Activated T-helper 1 cell treated with anti-CD3 and anti-CD28 coated beads, Interleukin-12 subunit alpha, Interleukin-12 subunit beta, Interleukin-2, Interleukin-4 antibody, amounts not matched to agents 30 ng/mL and 10 ng/mL and 1 ng/mL, durations not matched to agents 14 hours and 24 hours and 36 hours (primary cell): ENCODE measurements around the gene SUMF1. TPM values are rescaled to one million over a fixed set of nuclear protein-coding genes. Genes with fewer than 3 reads are reported as not detected.

ENCODE experiments used
- DNase-seq: peaks from one replicate; pipeline ENCODE4 v3.0.0; 2021; ENCODE audit warnings: low spot score
- H3K27ac Mint-ChIP-seq: one replicate; pipeline ENCODE4 v1.8.0; 2021; ENCODE audit warnings: mild to moderate bottlenecking, mixed read lengths
- H3K27me3 Mint-ChIP-seq: one replicate; pipeline ENCODE4 v1.8.0; 2022; ENCODE audit warnings: mild to moderate bottlenecking, moderate library complexity, mixed read lengths; ENCODE audit not compliant: insufficient read depth
- H3K36me3 Mint-ChIP-seq: one replicate; pipeline ENCODE4 v1.8.0; 2021; ENCODE audit warnings: low read depth, mixed read lengths
- H3K4me1 Mint-ChIP-seq: one replicate; pipeline ENCODE4 v1.8.0; 2021; ENCODE audit warnings: low read depth, mixed read lengths
- H3K4me3 Mint-ChIP-seq: one replicate; pipeline ENCODE4 v1.8.0; 2021; ENCODE audit warnings: mild to moderate bottlenecking, moderate library complexity, mixed read lengths
- H3K9me3 Mint-ChIP-seq: one replicate; pipeline ENCODE4 v1.8.0; 2021; ENCODE audit warnings: mixed read lengths
- intact Hi-C: fragments of 100-400 bp; cut with micrococcal nuclease; formaldehyde crosslinking; loops from one replicate; pipeline ENCODE4 v1.15.1; 2024
- total RNA-seq: library from RNA; stranded (reverse); gene quantifications from 2 replicates; pipeline ENCODE4 v1.2.3, GENCODE V29; 2022

Gene SUMF1
- total RNA-seq, 1 donor from 2014 or later: 6.1 TPM

GRCh38 chr3:4432259-4432658, 34.8 kb downstream of the SUMF1 start:
- no peak overlapping the region for H3K4me3 Mint-ChIP-seq
- no peaks in the 10 kb centered on the region for H3K27me3 Mint-ChIP-seq
- intact Hi-C loops: no loop called here
- peaks cover 2% of the 10 kb centered on the region for H3K4me1 Mint-ChIP-seq
- no peak overlapping the region for H3K27ac Mint-ChIP-seq
- DNase-seq: no peak
- H3K9me3 Mint-ChIP-seq: peaks cover 8% of the 10 kb centered on the region
- H3K36me3 Mint-ChIP-seq: peaks cover 13% of the 10 kb centered on the region

GRCh38 chr3:4429648-4430350, 37.3 kb downstream of the SUMF1 start:
- peaks cover 23% of the 10 kb centered on the region for H3K4me1 Mint-ChIP-seq
- no peak for DNase-seq

GRCh38 chr3:4426782-4427344, 40.2 kb downstream of the SUMF1 start:
- H3K27ac Mint-ChIP-seq: no peak overlapping the region
- H3K4me1 Mint-ChIP-seq: peaks cover 25% of the 10 kb centered on the region
- H3K27me3 Mint-ChIP-seq: no peaks in the 10 kb centered on the region
- peaks cover 16% of the 10 kb centered on the region for H3K36me3 Mint-ChIP-seq
- peaks cover 12% of the 10 kb centered on the region for H3K9me3 Mint-ChIP-seq
- no peak overlapping the region for H3K4me3 Mint-ChIP-seq
- intact Hi-C loops: loop anchor here (1.0 to 10.0 kb wide), 2 partner anchors 40 to 578 kb away; no protein-coding TSS in a partner anchor
- no peak for DNase-seq

More at GRCh38 chr3:4429648-4430350, 37.3 kb downstream of the SUMF1 start:
- no peaks in the 10 kb centered on the region for H3K27me3 Mint-ChIP-seq
- H3K4me3 Mint-ChIP-seq: no peak overlapping the region
- peaks cover 12% of the 10 kb centered on the region for H3K9me3 Mint-ChIP-seq
- no peak overlapping the region for H3K27ac Mint-ChIP-seq
- H3K36me3 Mint-ChIP-seq: peaks cover 19% of the 10 kb centered on the region
- intact Hi-C loops: loop anchor here (10.0 kb wide), 1 partner anchor 575 kb away; no protein-coding TSS in a partner anchor

GRCh38 chr3:4426261-4426781, 40.7 kb downstream of the SUMF1 start:
- Mint-ChIP-seq H3K4me3 (no peak overlapping the region), H3K27ac (peak overlapping the region; percentile 72), H3K36me3 (peaks cover 10% of the 10 kb centered on the region), H3K4me1 (peaks cover 30% of the 10 kb centered on the region), H3K27me3 (no peaks in the 10 kb centered on the region), H3K9me3 (peaks cover 7% of the 10 kb centered on the region)
- intact Hi-C loops: loop anchor here (1.0 to 10.0 kb wide), 2 partner anchors 39 to 578 kb away; no protein-coding TSS in a partner anchor
- no peak for DNase-seq

- H3K36me3 Mint-ChIP-seq: peaks cover 11% of the 10 kb centered on the region
- H3K4me3 Mint-ChIP-seq: no peak overlapping the region
- intact Hi-C loops: loop anchor here (1.0 to 10.0 kb wide), 2 partner anchors 38 to 579 kb away; no protein-coding TSS in a partner anchor
- DNase-seq: no peak
- H3K4me1 Mint-ChIP-seq: peaks cover 36% of the 10 kb centered on the region
- peak overlapping the region; percentile 72 for H3K27ac Mint-ChIP-seq
- H3K9me3 Mint-ChIP-seq: peaks cover 4% of the 10 kb centered on the region
- no peaks in the 10 kb centered on the region for H3K27me3 Mint-ChIP-seq
Measured at GRCh38 chr3:4425707-4426106, 41.4 kb downstream of the SUMF1 start.

GRCh38 chr3:4425055-4425454, 42.0 kb downstream of the SUMF1 start:
- Mint-ChIP-seq H3K4me3 (no peak overlapping the region), H3K36me3 (peaks cover 8% of the 10 kb centered on the region), H3K27ac (no peak overlapping the region), H3K27me3 (no peaks in the 10 kb centered on the region), H3K9me3 (peaks cover 4% of the 10 kb centered on the region), H3K4me1 (peaks cover 39% of the 10 kb centered on the region)
- intact Hi-C loops: loop anchor here (10.0 kb wide), 1 partner anchor 580 kb away; no protein-coding TSS in a partner anchor
- no peak for DNase-seq

DNA sequence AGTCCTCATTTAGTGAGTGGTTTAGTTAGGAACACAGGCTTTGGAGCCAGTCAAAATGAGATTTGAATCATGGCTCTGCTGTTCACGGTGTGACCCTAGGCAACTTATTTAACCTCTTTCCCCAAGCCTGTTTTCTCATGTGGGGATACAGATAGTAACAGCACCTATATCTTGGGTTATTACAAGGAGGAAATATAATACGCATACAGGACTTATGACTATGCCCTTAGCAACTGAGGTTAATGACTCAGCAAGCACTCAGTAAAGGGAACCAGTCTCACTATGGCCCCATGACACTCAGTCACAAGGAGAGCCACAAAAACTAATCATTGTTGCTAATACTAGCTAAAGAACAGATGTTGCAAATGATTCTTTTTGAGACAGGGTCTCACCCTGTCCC, 45.9 kb downstream of the SUMF1 start:
- peak overlapping the region; percentile 25 for H3K4me3 Mint-ChIP-seq
- H3K36me3 Mint-ChIP-seq: peaks cover 10% of the 10 kb centered on the region
- intact Hi-C loops: loop anchor here (1.0 to 10.0 kb wide), 7 partner anchors 12 to 776 kb away; partner anchors contain the start of genes ITPR1 and SUMF1
- DNase-seq: no peak
- peaks cover 4% of the 10 kb centered on the region for H3K9me3 Mint-ChIP-seq
- peak overlapping the region; percentile 57 for H3K27ac Mint-ChIP-seq
- H3K4me1 Mint-ChIP-seq: peaks cover 25% of the 10 kb centered on the region
- no peaks in the 10 kb centered on the region for H3K27me3 Mint-ChIP-seq

- Mint-ChIP-seq H3K4me3 (no peak overlapping the region), H3K27ac (no peak overlapping the region), H3K36me3 (peaks cover 4% of the 10 kb centered on the region), H3K27me3 (no peaks in the 10 kb centered on the region), H3K9me3 (no peaks in the 10 kb centered on the region), H3K4me1 (peaks cover 16% of the 10 kb centered on the region)
- intact Hi-C loops: loop anchor here (10.0 kb wide), 1 partner anchor 585 kb away; no protein-coding TSS in a partner anchor
- no peak for DNase-seq
Measured at GRCh38 chr3:4419920-4420319, 47.1 kb downstream of the SUMF1 start.

GRCh38 chr3:4419386-4419785, 47.7 kb downstream of the SUMF1 start:
- Mint-ChIP-seq H3K27me3 (no peaks in the 10 kb centered on the region), H3K4me1 (peaks cover 16% of the 10 kb centered on the region), H3K9me3 (no peaks in the 10 kb centered on the region)

GRCh38 chr3:4418156-4418555, 48.9 kb downstream of the SUMF1 start:
- no peak overlapping the region for H3K4me3 Mint-ChIP-seq
- no peak overlapping the region for H3K27ac Mint-ChIP-seq
- H3K27me3 Mint-ChIP-seq: no peaks in the 10 kb centered on the region
- peaks cover 16% of the 10 kb centered on the region for H3K4me1 Mint-ChIP-seq
- DNase-seq: no peak
- intact Hi-C loops: no loop called here
- no peaks in the 10 kb centered on the region for H3K9me3 Mint-ChIP-seq
- peaks cover 4% of the 10 kb centered on the region for H3K36me3 Mint-ChIP-seq

More at GRCh38 chr3:4419386-4419785, 47.7 kb downstream of the SUMF1 start:
- Mint-ChIP-seq H3K4me3 (no peak overlapping the region), H3K27ac (no peak overlapping the region), H3K36me3 (peaks cover 4% of the 10 kb centered on the region)
- DNase-seq: no peak
- intact Hi-C loops: no loop called here

GRCh38 chr3:4417449-4417848, 49.6 kb downstream of the SUMF1 start:
- H3K4me3 Mint-ChIP-seq: no peak overlapping the region
- no peaks in the 10 kb centered on the region for H3K9me3 Mint-ChIP-seq
- intact Hi-C loops: no loop called here
- H3K27me3 Mint-ChIP-seq: no peaks in the 10 kb centered on the region
- DNase-seq: no peak
- H3K36me3 Mint-ChIP-seq: peaks cover 4% of the 10 kb centered on the region
- peaks cover 16% of the 10 kb centered on the region for H3K4me1 Mint-ChIP-seq
- no peak overlapping the region for H3K27ac Mint-ChIP-seq

- intact Hi-C loops: no loop called here
- Mint-ChIP-seq H3K27me3 (no peaks in the 10 kb centered on the region), H3K4me1 (peaks cover 17% of the 10 kb centered on the region), H3K36me3 (peaks cover 8% of the 10 kb centered on the region), H3K4me3 (no peak overlapping the region), H3K9me3 (no peaks in the 10 kb centered on the region), H3K27ac (no peak overlapping the region)
- no peak for DNase-seq
Measured at GRCh38 chr3:4416961-4417360, 50.1 kb downstream of the SUMF1 start.

DNA sequence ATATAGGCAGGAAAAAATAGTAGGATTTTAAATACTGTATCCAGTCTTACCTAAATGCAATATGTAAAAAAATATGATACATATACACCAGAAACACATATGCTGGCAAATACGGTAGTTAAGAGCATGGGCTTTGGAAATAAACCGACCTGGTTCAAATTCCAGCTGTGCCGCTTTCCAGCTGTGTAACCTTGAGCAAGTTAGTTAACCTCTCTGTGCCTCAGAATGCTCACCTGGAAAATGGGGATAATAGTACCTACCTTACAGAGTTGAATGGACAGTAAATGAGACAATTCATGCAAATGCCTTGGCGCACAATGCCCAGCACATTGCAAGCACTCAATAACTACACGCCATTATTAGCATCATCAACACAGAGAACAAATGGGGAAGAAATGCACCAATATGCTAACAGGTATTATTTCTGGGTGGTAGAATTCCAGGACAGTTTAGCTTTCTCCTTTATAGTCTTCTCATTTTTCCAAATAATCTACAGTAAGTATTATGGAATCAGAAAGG, 50.6 kb downstream of the SUMF1 start:
- H3K36me3 Mint-ChIP-seq: peaks cover 11% of the 10 kb centered on the region
- peaks cover 17% of the 10 kb centered on the region for H3K4me1 Mint-ChIP-seq
- no peaks in the 10 kb centered on the region for H3K9me3 Mint-ChIP-seq
- no peak overlapping the region for H3K4me3 Mint-ChIP-seq
- no peaks in the 10 kb centered on the region for H3K27me3 Mint-ChIP-seq
- H3K27ac Mint-ChIP-seq: no peak overlapping the region
- intact Hi-C loops: no loop called here
- DNase-seq: no peak
